ENCODE results near the gene F10. TPM values are rescaled to one million over a fixed set of nuclear protein-coding genes. Genes with fewer than 3 reads are reported as not detected.

F10 gene
- total and polyA plus RNA-seq, 4 donors = 85.3 to 199 (median 117) TPM

- Histone ChIP-seq H3K36me3 (ENCODE audit: control insufficient read depth in 4 of 4, insufficient read depth in 3 of 4, low read depth in 1 of 4, low read length in 3 of 4) (peaks cover 0 to 6% (median 5%) of the 10 kb centered on the region in 4 donors), H3K4me1 (ENCODE audit: control insufficient read depth in 4 of 4, insufficient read depth in 4 of 4, low read length in 3 of 4) (peaks cover 2 to 10% (median 3%) of the 10 kb centered on the region in 4 donors), H3K9me3 (ENCODE audit: control insufficient read depth in 4 of 4, low read length in 3 of 4) (no peaks in the 10 kb centered on the region), H3K9ac (ENCODE audit: low read depth in 1 of 2, low read length in 2 of 2) (no peak overlapping the region), H3K4me3 (ENCODE audit: low read depth in 1 of 3, low read length in 3 of 3) (no peak overlapping the region), H3K27me3 (ENCODE audit: control insufficient read depth in 4 of 4, insufficient read depth in 4 of 4, low read length in 3 of 4) (no peaks in the 10 kb centered on the region), H3K27ac (ENCODE audit: low read depth in 1 of 2, low read length in 2 of 2) (no peak overlapping the region)
- TF ChIP-seq HNF4A (conservative IDR thresholded peaks at IDR 0.05) (no peak), SP1 (IDR thresholded peaks at IDR 0.05) (no peak), NR2F2 (IDR thresholded peaks at IDR 0.05) (no peak), EGR1 (IDR thresholded peaks at IDR 0.05; ENCODE audit: low read depth in 2 of 2) (no peak), FOXA1 (IDR thresholded peaks at IDR 0.05) (no peak), MAX (IDR thresholded peaks at IDR 0.05) (no peak), ZBTB33 (IDR thresholded peaks at IDR 0.05) (no peak)
- no peak for DNase-seq (ENCODE audit: low spot score)
- WGBS = 90% methylated on average over 21 of the region's 21 CpGs
Measured at GRCh38 chr13:113115363-113116205, 7.0 kb upstream of the F10 start.

DNA sequence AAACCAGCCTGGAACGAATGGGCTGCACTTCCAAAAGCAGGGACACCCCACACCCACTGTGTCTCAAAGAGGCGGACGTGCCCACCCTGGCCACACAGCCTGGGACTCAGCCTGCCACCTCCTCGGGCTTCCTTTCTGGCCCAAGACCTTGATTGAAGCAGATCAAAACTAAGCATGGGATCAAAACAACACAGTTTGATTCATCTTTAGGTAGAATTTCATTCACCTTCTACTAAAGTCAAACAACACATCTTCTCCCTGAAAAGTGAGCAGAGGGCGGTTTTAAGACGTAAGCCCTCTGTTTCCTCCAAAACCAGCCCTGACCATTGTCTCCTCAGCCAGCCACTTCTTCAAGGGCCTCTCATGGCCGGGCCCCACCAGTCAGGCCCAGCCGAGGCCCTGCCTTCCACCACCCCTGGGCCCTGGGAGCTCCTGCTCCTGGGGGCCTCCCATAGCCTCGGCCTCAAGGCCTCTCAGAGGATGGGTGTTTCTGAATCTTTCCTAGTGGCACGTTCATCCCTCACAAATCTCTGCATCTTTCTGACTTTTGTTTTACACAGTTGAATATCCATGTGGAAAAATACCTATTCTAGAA, 6.3 kb upstream of the F10 start:
- H3K4me3 ChIP-seq (ENCODE audit: low read depth in 1 of 3, low read length in 3 of 3) = no peak overlapping the region
- no peaks in the 10 kb centered on the region for H3K27me3 ChIP-seq (ENCODE audit: control insufficient read depth in 4 of 4, insufficient read depth in 4 of 4, low read length in 3 of 4)
- H3K9ac ChIP-seq (ENCODE audit: low read depth in 1 of 2, low read length in 2 of 2) = no peak overlapping the region
- no peaks in the 10 kb centered on the region for H3K9me3 ChIP-seq (ENCODE audit: control insufficient read depth in 4 of 4, low read length in 3 of 4)
- no peak for DNase-seq (ENCODE audit: low spot score)
- TF ChIP-seq MAX (IDR thresholded peaks at IDR 0.05) (no peak), FOXA1 (IDR thresholded peaks at IDR 0.05) (no peak), EGR1 (IDR thresholded peaks at IDR 0.05; ENCODE audit: low read depth in 2 of 2) (no peak), SP1 (IDR thresholded peaks at IDR 0.05) (no peak), HNF4G (IDR thresholded peaks at IDR 0.05) (no peak), JUND (IDR thresholded peaks at IDR 0.05) (no peak), GABPA (IDR thresholded peaks at IDR 0.05 in 1 of 2, conservative IDR thresholded peaks at IDR 0.05 in 1 of 2) (no peak), ZBTB33 (IDR thresholded peaks at IDR 0.05) (no peak)
- H3K36me3 ChIP-seq (ENCODE audit: control insufficient read depth in 4 of 4, insufficient read depth in 3 of 4, low read depth in 1 of 4, low read length in 3 of 4) = peaks cover 0 to 6% (median 5%) of the 10 kb centered on the region in 4 donors
- no peak overlapping the region for H3K27ac ChIP-seq (ENCODE audit: low read depth in 1 of 2, low read length in 2 of 2)
- peaks cover 0 to 10% (median 3%) of the 10 kb centered on the region in 4 donors for H3K4me1 ChIP-seq (ENCODE audit: control insufficient read depth in 4 of 4, insufficient read depth in 4 of 4, low read length in 3 of 4)
- WGBS = 90% methylated on average over 10 of the region's 10 CpGs

- Histone ChIP-seq H3K4me3 (ENCODE audit: low read depth in 1 of 3, low read length in 3 of 3) (no peak overlapping the region), H3K27me3 (ENCODE audit: control insufficient read depth in 4 of 4, insufficient read depth in 4 of 4, low read length in 3 of 4) (no peaks in the 10 kb centered on the region), H3K9me3 (ENCODE audit: control insufficient read depth in 4 of 4, low read length in 3 of 4) (no peaks in the 10 kb centered on the region), H3K4me1 (ENCODE audit: control insufficient read depth in 4 of 4, insufficient read depth in 4 of 4, low read length in 3 of 4) (peaks cover under 1 to 15% (median 5%) of the 10 kb centered on the region in 4 donors), H3K27ac (ENCODE audit: low read depth in 1 of 2, low read length in 2 of 2) (no peak overlapping the region), H3K9ac (ENCODE audit: low read depth in 1 of 2, low read length in 2 of 2) (no peak overlapping the region), H3K36me3 (ENCODE audit: control insufficient read depth in 4 of 4, insufficient read depth in 3 of 4, low read depth in 1 of 4, low read length in 3 of 4) (peaks cover 0 to 6% (median 5%) of the 10 kb centered on the region in 4 donors)
- no peak for DNase-seq (ENCODE audit: low spot score)
- WGBS = 94% methylated on average over 10 of the region's 10 CpGs
- TF ChIP-seq GABPA (IDR thresholded peaks at IDR 0.05 in 1 of 2, conservative IDR thresholded peaks at IDR 0.05 in 1 of 2) = no peak
- TF ChIP-seq, protein P1, sequence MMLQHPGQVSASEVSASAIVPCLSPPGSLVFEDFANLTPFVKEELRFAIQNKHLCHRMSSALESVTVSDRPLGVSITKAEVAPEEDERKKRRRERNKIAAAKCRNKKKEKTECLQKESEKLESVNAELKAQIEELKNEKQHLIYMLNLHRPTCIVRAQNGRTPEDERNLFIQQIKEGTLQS (IDR thresholded peaks at IDR 0.05) = no peak
- TF ChIP-seq HNF4A (conservative IDR thresholded peaks at IDR 0.05) = no peak
- no peak for TF ChIP-seq RAD21 (IDR thresholded peaks at IDR 0.05)
- no peak for TF ChIP-seq NR2F2 (IDR thresholded peaks at IDR 0.05)
- no peak for TF ChIP-seq SP1 (IDR thresholded peaks at IDR 0.05)
- no peak for TF ChIP-seq MAX (IDR thresholded peaks at IDR 0.05)
- no peak for TF ChIP-seq REST (IDR thresholded peaks at IDR 0.05)
- no peak for TF ChIP-seq TAF1 (conservative IDR thresholded peaks at IDR 0.05)
Measured at GRCh38 chr13:113116871-113117271, 5.7 kb upstream of the F10 start.
